GM20000 (cell line): ENCODE measurements around the gene CYB5D1.

Experiments used
- DNase-seq: peaks from one replicate; pipeline ENCODE4 v3.0.0; 2012; ENCODE audit warnings: low spot score
- TF ChIP-seq, protein P1 (sequence below): IDR thresholded peaks from 2 replicates; pipeline ENCODE4 v1.5.1; 2012; ENCODE audit warnings: mild to moderate bottlenecking, control low read depth; ENCODE audit errors: extremely low read depth, missing control alignments

Gene CYB5D1

DNA sequence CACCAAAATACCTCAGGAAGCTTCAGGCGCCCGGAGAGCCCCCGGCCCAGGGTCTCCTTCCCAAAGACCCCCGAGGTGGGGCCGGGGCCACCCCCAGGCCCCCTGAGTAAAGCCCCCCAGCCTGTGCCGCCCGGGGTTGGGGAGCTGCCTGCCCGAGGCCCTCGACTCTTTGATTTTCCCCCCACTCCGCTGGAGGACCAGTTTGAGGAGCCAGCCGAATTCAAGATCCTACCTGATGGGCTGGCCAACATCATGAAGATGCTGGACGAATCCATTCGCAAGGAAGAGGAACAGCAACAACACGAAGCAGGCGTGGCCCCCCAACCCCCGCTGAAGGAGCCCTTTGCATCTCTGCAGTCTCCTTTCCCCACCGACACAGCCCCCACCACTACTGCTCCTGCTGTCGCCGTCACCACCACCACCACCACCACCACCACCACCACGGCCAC lies 9.6 kb upstream of the CYB5D1 start:
- DNase-seq: no peak
- TF ChIP-seq, protein P1, sequence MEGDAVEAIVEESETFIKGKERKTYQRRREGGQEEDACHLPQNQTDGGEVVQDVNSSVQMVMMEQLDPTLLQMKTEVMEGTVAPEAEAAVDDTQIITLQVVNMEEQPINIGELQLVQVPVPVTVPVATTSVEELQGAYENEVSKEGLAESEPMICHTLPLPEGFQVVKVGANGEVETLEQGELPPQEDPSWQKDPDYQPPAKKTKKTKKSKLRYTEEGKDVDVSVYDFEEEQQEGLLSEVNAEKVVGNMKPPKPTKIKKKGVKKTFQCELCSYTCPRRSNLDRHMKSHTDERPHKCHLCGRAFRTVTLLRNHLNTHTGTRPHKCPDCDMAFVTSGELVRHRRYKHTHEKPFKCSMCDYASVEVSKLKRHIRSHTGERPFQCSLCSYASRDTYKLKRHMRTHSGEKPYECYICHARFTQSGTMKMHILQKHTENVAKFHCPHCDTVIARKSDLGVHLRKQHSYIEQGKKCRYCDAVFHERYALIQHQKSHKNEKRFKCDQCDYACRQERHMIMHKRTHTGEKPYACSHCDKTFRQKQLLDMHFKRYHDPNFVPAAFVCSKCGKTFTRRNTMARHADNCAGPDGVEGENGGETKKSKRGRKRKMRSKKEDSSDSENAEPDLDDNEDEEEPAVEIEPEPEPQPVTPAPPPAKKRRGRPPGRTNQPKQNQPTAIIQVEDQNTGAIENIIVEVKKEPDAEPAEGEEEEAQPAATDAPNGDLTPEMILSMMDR: no peak

DNA sequence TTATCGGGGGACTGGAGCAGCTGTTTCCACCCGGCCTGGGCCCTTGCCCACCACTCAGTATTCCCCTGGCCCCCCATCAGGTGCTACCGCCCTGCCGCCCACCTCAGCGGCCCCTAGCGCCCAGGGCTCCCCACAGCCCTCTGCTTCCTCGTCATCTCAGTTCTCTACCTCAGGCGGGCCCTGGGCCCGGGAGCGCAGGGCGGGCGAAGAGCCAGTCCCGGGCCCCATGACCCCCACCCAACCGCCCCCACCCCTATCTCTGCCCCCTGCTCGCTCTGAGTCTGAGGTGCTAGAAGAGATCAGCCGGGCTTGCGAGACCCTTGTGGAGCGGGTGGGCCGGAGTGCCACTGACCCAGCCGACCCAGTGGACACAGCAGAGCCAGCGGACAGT lies 9.1 kb upstream of the CYB5D1 start:
- no peak for DNase-seq
- TF ChIP-seq, protein P1: no peak

DNA sequence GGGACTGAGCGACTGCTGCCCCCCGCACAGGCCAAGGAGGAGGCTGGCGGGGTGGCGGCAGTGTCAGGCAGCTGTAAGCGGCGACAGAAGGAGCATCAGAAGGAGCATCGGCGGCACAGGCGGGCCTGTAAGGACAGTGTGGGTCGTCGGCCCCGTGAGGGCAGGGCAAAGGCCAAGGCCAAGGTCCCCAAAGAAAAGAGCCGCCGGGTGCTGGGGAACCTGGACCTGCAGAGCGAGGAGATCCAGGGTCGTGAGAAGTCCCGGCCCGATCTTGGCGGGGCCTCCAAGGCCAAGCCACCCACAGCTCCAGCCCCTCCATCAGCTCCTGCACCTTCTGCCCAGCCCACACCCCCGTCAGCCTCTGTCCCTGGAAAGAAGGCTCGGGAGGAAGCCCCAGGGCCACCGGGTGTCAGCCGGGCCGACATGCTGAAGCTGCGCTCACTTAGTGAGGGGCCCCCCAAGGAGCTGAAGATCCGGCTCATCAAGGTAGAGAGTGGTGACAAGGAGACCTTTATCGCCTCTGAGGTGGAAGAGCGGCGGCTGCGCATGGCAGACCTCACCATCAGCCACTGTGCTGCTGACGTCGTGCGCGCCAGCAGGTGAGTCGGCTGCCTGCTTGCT lies 8.6 kb upstream of the CYB5D1 start:
- TF ChIP-seq, protein P1: no peak
- no peak for DNase-seq

DNA sequence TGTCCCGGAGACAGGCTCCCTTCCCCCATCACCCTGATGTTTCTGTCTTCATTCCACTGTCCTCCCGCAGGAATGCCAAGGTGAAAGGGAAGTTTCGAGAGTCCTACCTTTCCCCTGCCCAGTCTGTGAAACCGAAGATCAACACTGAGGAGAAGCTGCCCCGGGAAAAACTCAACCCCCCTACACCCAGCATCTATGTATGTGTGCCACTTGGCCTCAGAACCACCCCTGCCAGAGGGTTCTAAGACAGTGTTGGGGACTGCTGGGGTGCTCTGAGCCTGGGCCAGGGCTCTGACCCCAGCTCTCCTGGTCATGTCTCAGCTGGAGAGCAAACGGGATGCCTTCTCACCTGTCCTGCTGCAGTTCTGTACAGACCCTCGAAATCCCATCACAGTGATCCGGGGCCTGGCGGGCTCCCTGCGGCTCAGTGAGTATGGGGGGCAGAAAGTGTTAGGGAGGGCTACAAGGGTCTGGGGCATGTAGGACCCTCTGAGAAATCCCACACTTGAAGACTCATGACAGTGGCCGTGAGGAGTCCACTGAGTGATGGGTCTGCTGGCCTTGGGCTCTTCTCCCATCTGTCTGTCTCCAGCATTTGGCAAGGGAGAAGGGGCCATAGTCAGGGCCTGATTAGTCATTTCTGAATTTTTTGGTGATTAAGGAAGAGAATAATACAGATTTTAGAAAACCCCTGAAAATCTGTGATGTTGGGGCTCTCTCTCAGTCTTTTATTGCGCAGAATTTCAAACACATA lies 7.9 kb upstream of the CYB5D1 start:
- no peak for DNase-seq
- TF ChIP-seq, protein P1: no peak

DNA sequence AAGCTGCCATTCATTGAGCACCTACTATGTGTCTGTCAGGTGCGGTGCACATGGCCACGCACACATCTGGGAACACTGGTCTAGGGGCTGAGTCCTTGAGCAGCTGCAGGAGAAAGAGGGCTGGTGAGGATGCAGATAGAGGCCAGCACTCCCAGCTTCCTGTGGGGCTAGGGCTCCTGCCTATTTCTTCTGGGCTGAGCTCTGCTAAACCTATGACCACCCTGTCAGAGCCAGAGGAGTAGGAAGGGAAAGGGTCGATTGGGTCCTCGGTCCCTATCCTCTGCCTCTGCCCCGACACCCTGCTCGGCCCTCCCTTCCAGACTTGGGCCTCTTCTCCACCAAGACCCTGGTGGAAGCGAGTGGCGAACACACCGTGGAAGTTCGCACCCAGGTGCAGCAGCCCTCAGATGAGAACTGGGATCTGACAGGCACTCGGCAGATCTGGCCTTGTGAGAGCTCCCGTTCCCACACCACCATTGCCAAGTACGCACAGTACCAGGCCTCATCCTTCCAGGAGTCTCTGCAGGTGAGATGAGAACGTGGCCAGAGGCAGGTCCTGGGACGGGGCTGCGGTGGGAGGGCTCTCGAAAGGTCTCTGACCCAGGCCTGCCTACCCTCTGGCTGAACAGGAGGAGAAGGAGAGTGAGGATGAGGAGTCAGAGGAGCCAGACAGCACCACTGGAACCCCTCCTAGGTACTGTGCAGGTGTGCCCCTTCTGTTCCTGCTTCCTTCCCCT lies 6.9 kb upstream of the CYB5D1 start:
- TF ChIP-seq, protein P1: no peak
- DNase-seq: no peak

DNA sequence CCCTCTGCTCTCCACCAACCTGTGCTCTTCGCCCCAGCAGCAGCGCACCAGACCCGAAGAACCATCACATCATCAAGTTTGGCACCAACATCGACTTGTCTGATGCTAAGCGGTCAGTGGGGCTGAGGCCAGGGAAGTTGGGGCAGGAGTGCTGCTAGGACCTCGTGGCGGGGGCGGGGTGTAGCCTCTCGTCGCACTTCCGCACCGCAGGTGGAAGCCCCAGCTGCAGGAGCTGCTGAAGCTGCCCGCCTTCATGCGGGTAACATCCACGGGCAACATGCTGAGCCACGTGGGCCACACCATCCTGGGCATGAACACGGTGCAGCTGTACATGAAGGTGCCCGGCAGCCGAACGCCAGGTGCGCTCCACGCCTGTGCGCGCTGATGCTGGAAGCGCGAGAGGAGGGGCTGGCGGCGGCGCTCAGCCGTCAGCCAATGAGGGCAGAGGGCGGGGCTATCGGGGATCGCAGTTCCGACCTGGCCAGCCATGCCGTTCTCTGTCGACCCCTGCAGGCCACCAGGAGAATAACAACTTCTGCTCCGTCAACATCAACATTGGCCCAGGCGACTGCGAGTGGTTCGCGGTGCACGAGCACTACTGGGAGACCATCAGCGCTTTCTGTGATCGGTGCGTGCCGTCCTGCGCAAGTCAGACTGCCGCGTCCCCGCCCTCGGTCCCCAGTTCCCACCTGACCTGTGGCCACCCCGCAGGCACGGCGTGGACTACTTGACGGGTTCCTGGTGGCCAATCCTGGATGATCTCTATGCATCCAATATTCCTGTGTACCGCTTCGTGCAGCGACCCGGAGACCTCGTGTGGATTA lies 6.2 kb upstream of the CYB5D1 start:
- TF ChIP-seq, protein P1: peak; percentile 92
- DNase-seq: peak; percentile 94
